Esophagus muscularis mucosa (tissue), 4 donors: ENCODE measurements around the gene ZNF454.

Experiments used
- CTCF ChIP-seq, 3 experiments: fragments of 200-600 bp in 2 of 3; fragments of 450-650 bp in 1 of 3; sonication (generic) in 2 of 3; IDR thresholded peaks; one replicate each; pipeline ENCODE4 v1.5.1; 2017 to 2019; ENCODE audit warnings: antibody characterized with exemption in 3 of 3, mild to moderate bottlenecking in 2 of 3, moderate library complexity in 1 of 3
- EP300 ChIP-seq: sonication (generic); formaldehyde crosslinking; IDR thresholded peaks from one replicate; pipeline ENCODE4 v1.6.1; 2017; ENCODE audit warnings: antibody characterized with exemption
- POLR2A ChIP-seq: fragments of 450-650 bp; IDR thresholded peaks from one replicate; pipeline ENCODE4 v1.6.1; 2017; ENCODE audit warnings: antibody characterized with exemption, moderate library complexity, mild to moderate bottlenecking, low read depth
- POLR2AphosphoS5 ChIP-seq, 2 donors: sonication (generic); formaldehyde crosslinking; IDR thresholded peaks; one replicate each; pipeline ENCODE4 v1.6.1; 2017; ENCODE audit warnings: antibody characterized with exemption in 2 of 2

- TF ChIP-seq EP300 (no peak), CTCF (IDR thresholded peaks at IDR 0.05) (no peak), POLR2A (no peak), POLR2AphosphoS5 (IDR thresholded peaks at IDR 0.05) (no peak)
Observed at GRCh38 chr5:178994580-178995340, 53.8 kb downstream of the ZNF454 start, which contains the start of gene GRM6.
